GM18951 (cell line): ENCODE data around the gene ERBB2.
"Not testable (repeated sequence)": the region's sequence is repeated elsewhere in the genome, so short reads cannot be mapped to it uniquely, and the experiment has no call there.

Source experiments
- POLR2A ChIP-seq: IDR thresholded peaks from 4 replicates; pipeline ENCODE4 v1.6.1; 2011; ENCODE audit warnings: mild to moderate bottlenecking; ENCODE audit not compliant: insufficient read length, insufficient read depth; ENCODE audit errors: extremely low read depth
- in situ Hi-C: fragments of 300-500 bp; cut with MboI; formaldehyde crosslinking; loops from one replicate; pipeline ENCODE4 v1.12.0; 2022; ENCODE audit warnings: low sequenced_read_pairs, mixed read lengths, inconsistent platforms; ENCODE audit not compliant: unreplicated experiment

The ERBB2 gene

DNA sequence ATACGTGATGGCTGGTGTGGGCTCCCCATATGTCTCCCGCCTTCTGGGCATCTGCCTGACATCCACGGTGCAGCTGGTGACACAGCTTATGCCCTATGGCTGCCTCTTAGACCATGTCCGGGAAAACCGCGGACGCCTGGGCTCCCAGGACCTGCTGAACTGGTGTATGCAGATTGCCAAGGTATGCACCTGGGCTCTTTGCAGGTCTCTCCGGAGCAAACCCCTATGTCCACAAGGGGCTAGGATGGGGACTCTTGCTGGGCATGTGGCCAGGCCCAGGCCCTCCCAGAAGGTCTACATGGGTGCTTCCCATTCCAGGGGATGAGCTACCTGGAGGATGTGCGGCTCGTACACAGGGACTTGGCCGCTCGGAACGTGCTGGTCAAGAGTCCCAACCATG is 24.9 kb downstream of the ERBB2 start:
- no peak for TF ChIP-seq POLR2A
- in situ Hi-C loops: no loop called here

DNA sequence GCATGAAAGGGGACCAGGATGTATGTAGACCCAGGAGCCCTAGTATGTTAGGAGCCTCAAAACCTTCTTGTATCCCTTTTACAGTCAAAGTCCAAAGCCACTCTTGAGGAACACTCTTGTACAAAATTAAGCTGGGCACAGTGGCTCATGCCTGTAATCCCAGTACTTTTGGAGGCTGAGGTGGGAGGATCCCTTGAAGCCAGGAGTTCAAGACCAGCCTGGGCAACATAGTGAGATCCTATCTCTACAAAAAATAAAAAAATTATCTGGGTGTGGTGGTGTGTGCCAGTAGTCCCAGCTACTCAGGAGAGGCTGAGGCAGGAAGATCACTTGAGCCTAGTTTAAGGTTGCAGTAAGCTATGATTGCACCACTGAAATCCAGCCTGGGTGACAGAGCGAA is 26.1 kb downstream of the ERBB2 start:
- in situ Hi-C loops: not testable (repeated sequence)

GRCh38 chr17:39726617-39727016 is 26.8 kb downstream of the ERBB2 start:
- in situ Hi-C loops: no loop called here
- TF ChIP-seq POLR2A: no peak

DNA sequence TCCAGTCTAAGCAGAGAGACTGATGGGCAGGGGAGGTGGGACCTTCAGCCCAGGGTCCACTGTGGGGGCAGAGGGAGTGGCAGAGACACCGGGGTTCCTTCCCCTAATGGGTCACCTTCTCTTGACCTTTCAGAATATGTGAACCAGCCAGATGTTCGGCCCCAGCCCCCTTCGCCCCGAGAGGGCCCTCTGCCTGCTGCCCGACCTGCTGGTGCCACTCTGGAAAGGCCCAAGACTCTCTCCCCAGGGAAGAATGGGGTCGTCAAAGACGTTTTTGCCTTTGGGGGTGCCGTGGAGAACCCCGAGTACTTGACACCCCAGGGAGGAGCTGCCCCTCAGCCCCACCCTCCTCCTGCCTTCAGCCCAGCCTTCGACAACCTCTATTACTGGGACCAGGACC is 27.7 kb downstream of the ERBB2 start:
- in situ Hi-C loops: no loop called here
- no peak for TF ChIP-seq POLR2A

GRCh38 chr17:39729280-39729851 is 29.5 kb downstream of the ERBB2 start:
- in situ Hi-C loops: no loop called here
- no peak for TF ChIP-seq POLR2A

DNA sequence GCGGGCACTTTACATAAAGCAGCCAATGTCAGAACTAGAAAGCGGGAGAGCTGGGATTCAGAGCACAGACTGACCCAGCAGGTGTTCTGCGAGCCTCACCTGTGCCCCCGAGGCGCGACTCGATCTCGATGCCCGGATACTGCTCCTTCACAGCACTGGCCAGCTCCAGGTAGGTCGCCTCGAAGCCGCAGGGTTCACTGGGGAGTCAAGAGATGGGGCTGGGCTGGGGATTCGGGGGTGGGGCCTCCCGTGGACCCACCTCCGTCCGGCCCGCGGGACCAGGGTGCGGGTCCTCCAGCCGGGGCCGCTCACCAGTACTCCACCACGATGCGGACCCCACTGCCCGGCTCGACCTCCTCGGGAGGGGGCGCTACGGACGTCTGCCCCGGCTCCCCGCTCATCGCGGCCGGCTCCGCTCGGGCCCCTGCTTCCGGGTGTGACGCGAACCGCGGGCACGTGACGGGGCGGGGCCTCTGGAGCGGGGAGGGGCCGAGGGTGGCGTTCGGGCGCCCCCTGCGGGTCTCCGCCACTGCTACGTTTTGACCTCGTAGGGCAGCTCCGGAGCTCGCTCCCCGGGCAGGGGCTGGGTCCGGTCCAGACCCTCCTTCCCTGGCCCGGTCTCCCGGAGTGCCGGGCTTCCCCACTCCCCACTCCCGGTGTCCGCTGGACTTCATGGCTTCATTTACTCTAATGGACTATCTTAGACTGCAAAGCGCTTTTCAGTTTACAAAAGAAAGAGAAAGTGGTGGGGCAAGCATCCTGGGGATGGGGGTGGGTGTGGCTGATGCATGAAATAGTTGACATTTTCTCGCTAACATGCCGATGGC is 30.4 kb downstream of the ERBB2 start, which contains the start of gene MIEN1:
Gene MIEN1, minus strand, starts transcription at position 438 of the 827 bp plus-strand sequence. Its CDS starts 37 bp downstream, at position 401.
- in situ Hi-C loops: no loop called here
- peak; percentile 89 for TF ChIP-seq POLR2A

GRCh38 chr17:39732586-39732985 is 32.7 kb downstream of the ERBB2 start:
- in situ Hi-C loops: no loop called here
- TF ChIP-seq POLR2A: no peak

DNA sequence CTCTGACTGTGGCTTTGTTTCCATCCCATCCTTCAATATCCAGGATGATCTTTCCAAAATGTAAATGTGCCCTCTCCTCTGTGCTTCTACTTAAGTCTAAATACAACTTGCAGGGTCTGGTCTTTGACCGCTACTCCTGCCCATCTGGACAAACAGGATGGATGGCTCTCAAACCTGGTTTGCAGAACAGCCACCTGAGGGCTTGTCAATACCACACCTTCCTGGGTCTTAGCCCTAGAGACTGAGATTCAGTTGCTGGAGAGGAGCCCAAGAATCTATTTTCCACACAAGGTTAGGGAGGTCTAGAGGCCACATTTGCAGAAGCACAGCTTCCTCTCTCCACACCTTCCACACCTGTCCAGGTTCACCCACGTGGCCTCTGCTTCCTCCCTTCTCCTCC is 36.0 kb downstream of the ERBB2 start:
- TF ChIP-seq POLR2A: no peak
- in situ Hi-C loops: no loop called here

GRCh38 chr17:39736319-39737165 is 36.7 kb downstream of the ERBB2 start:
- no peak for TF ChIP-seq POLR2A
- in situ Hi-C loops: no loop called here

DNA sequence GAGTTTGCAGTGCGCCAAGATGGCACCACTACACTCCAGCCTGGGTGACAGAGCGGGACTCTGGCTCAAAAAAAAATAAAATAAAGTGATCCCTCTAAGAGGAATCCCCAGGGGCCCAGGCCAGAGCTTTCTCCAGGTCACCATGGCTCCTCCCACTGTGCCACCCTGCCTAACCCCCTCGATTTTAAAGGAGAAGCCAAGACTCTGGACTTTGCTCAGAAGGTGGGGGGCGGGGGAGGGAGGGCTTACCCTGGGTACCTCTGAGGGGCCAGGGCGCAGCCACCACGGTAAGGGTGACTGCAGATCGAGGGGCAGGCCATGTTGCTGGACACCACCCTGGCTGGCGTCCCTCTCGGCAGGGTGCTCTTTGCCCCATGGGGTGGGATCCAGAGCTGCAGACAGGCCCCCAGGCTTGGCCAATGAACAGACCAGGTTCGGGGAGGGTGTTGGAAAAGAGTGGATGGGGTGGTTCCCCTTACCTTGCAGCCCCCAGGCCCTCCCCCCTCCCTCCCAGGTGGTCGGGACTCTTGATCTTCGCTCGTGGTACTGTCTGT is 37.4 kb downstream of the ERBB2 start:
- no peak for TF ChIP-seq POLR2A
- in situ Hi-C loops: no loop called here

GRCh38 chr17:39737760-39738567 is 38.1 kb downstream of the ERBB2 start, which contains the start of gene GRB7:
TSS of gene GRB7 (plus strand) at chr17:39737938. CDS start at chr17:39742302, 4,364 bp downstream.
- no peak for TF ChIP-seq POLR2A
- in situ Hi-C loops: no loop called here

DNA sequence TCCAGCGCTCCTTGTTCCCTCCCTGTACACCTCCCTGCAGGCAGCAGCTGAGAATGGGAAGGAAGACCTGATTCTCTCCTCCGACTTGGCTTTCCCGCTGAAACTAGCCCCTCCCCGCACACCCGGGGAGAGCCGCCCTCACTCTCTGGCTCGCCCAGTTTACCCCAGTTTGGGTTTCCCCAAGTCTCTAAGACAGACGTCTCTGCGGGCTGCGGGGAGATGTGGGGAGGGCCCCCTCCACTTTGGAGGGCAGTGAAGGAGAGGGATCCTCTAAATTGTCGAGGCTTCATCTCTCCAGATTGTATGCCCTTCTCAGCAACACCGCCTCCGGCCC is 38.7 kb downstream of the ERBB2 start:
- in situ Hi-C loops: no loop called here

DNA sequence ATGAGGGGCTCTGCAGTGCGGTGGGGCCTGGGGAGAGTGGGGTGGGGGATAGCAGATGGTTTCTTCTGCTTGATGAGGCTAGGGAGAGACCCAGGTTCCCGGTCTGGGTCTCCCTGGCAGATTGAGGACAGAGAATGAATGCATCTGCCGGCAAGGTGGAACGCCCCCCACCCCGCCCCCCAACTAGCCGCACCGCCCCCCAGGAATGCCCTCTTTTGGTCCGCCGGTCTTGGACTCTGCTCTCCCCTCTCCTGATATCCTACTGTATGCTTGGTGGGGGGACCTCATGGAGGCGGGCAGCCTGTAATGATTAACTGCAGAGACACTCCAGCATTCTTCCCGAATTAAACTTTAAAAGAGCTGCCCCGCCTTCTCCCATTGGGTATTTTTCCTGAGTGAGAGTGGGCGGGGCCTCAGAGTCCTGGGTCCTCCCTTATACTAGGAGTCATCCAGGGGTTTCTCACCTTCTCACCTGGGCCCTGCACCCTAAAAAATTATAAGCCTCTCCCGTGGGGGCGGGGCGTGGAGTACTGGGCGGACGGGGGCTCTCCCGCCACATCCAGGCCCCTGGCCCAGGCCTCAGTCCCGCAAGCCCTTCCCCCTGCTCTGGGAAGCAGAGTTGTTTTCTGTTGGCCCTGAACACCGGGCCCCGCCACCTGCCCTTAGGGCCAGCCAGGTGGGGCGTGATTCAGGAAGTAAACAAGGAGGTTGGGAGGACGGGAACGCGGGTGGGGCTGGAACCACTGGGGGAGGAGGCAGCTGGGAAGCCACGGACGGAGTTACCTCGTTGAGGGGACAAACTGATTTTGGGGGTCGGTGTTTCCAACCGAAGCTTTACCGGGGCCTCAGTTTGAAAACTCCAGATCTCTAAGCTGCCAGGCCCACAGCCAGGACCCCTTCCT is 39.4 kb downstream of the ERBB2 start:
- TF ChIP-seq POLR2A: no peak
- in situ Hi-C loops: no loop called here

More for the DNA sequence above, 38.7 kb downstream of the ERBB2 start:
- no peak for TF ChIP-seq POLR2A
